Astrocyte (in vitro differentiated cells and primary cell): ENCODE measurements around the gene EIF2S3. TPM values are rescaled to one million over a fixed set of nuclear protein-coding genes. Genes with fewer than 3 reads are reported as not detected.
A peak's percentile ranks its signal among the peaks of the same experiment; 100 is the strongest.
"Not testable (repeated sequence)": the region's sequence is repeated elsewhere in the genome, so short reads cannot be mapped to it uniquely, and the experiment has no call there.

Source experiments
- DNase-seq: peaks from one replicate; pipeline ENCODE4 v3.0.0-alpha.2; 2010; ENCODE audit warnings: low read depth
- FAIRE-seq: peaks from 2 replicates; lab custom pipeline; 2011; peaks lifted over from hg19 to GRCh38; lab: Jason Lieb, UNC
- H2AFZ ChIP-seq: 2 replicates; pipeline ENCODE4 v1.6.0; 2012; ENCODE audit warnings: low read depth, low read length, inconsistent platforms
- H3K27ac ChIP-seq: 2 replicates; pipeline ENCODE4 v1.5.1; 2011; ENCODE audit warnings: low read depth, low read length, inconsistent platforms
- H3K27me3 ChIP-seq: 2 replicates; pipeline ENCODE4 v1.6.0; 2011; ENCODE audit warnings: low read length, inconsistent platforms; ENCODE audit not compliant: insufficient read depth
- H3K36me3 ChIP-seq: 2 replicates; pipeline ENCODE4 v1.5.1; 2011; ENCODE audit warnings: low read length, inconsistent platforms; ENCODE audit not compliant: insufficient read depth
- H3K4me1 ChIP-seq: 2 replicates; pipeline ENCODE4 v1.5.1; 2011; ENCODE audit warnings: low read length, inconsistent platforms; ENCODE audit not compliant: insufficient read depth
- H3K4me2 ChIP-seq: 2 replicates; pipeline ENCODE4 v1.6.0; 2012; ENCODE audit warnings: low read length, inconsistent platforms
- H3K4me3 ChIP-seq: 2 replicates; pipeline ENCODE4 v1.5.1; 2011; ENCODE audit warnings: low read depth, mild to moderate bottlenecking, low read length, inconsistent platforms; ENCODE audit not compliant: insufficient read depth
- H3K79me2 ChIP-seq: 2 replicates; pipeline ENCODE4 v1.6.0; 2012; ENCODE audit warnings: mild to moderate bottlenecking, low read length, inconsistent platforms; ENCODE audit not compliant: insufficient read depth
- H3K9ac ChIP-seq: 2 replicates; pipeline ENCODE4 v1.6.0; 2012; ENCODE audit warnings: mild to moderate bottlenecking, low read length, inconsistent platforms
- H3K9me3 ChIP-seq: 2 replicates; pipeline ENCODE4 v1.5.1; 2012; ENCODE audit warnings: low read depth, mild to moderate bottlenecking, low read length, inconsistent platforms; ENCODE audit not compliant: insufficient read depth
- H4K20me1 ChIP-seq: 2 replicates; pipeline ENCODE4 v1.6.0; 2012; ENCODE audit warnings: low read length, inconsistent platforms; ENCODE audit not compliant: insufficient read depth
- H3K27ac Mint-ChIP-seq: one replicate; pipeline ENCODE4 v1.8.0; 2021; ENCODE audit warnings: mild to moderate bottlenecking, mixed read lengths; ENCODE audit not compliant: unreplicated experiment
- H3K27me3 Mint-ChIP-seq: one replicate; pipeline ENCODE4 v1.8.0; 2021; ENCODE audit warnings: low read depth, mixed read lengths; ENCODE audit not compliant: unreplicated experiment
- H3K36me3 Mint-ChIP-seq: one replicate; pipeline ENCODE4 v1.8.0; 2021; ENCODE audit warnings: low read depth, mixed read lengths; ENCODE audit not compliant: unreplicated experiment
- H3K4me1 Mint-ChIP-seq: one replicate; pipeline ENCODE4 v1.8.0; 2021; ENCODE audit warnings: low read depth, mixed read lengths; ENCODE audit not compliant: unreplicated experiment
- H3K4me3 Mint-ChIP-seq: one replicate; pipeline ENCODE4 v1.8.0; 2021; ENCODE audit warnings: mild to moderate bottlenecking, moderate library complexity, mixed read lengths; ENCODE audit not compliant: unreplicated experiment
- H3K9me3 Mint-ChIP-seq: one replicate; pipeline ENCODE4 v1.8.0; 2021; ENCODE audit warnings: mild to moderate bottlenecking, mixed read lengths; ENCODE audit not compliant: unreplicated experiment
- total RNA-seq: library from RNA; stranded (reverse); gene quantifications from 2 replicates; pipeline ENCODE4 v1.2.1, GENCODE V29; 2021
- TF ChIP-seq, protein P1 (sequence below): IDR thresholded peaks from 2 replicates; pipeline ENCODE4 v1.5.1; 2011; ENCODE audit warnings: low read depth, mild to moderate bottlenecking, inconsistent platforms, low read length, moderate library complexity; ENCODE audit not compliant: insufficient read depth

The EIF2S3 gene
- total RNA-seq, 1 donor from 2014 or later = 216 TPM

DNA sequence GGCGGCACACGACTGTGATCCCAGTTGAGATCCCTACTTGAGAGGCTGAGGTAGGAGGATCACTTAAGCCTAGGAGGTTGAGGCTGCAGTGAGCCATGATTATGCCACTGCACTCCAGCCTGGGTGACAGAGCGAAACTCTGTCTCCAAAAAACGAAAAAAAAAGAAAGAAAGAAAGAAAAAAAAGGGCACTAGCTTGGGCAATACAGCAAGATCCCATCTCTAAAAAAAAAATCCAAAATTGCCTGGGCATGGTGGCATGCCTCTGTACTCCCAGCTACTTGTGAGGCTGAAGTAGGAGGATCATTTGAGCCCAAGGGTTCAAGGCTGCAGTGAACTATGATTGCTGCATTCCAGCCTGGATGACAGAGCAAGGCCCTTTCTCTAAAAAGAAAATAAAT lies 17.0 kb upstream of the EIF2S3 start:
- no peak overlapping the region for H3K27ac Mint-ChIP-seq
- DNase-seq = no peak
- Histone ChIP-seq H3K27ac (no peak overlapping the region), H3K4me3 (no peak overlapping the region), H2AFZ (no peak overlapping the region), H3K4me1 (no peaks in the 10 kb centered on the region), H4K20me1 (no peaks in the 10 kb centered on the region), H3K27me3 (no peaks in the 10 kb centered on the region), H3K36me3 (no peaks in the 10 kb centered on the region), H3K4me2 (no peak overlapping the region), H3K9ac (no peak overlapping the region), H3K79me2 (no peaks in the 10 kb centered on the region), H3K9me3 (no peaks in the 10 kb centered on the region)
- H3K36me3 Mint-ChIP-seq = no peaks in the 10 kb centered on the region
- TF ChIP-seq, protein P1, sequence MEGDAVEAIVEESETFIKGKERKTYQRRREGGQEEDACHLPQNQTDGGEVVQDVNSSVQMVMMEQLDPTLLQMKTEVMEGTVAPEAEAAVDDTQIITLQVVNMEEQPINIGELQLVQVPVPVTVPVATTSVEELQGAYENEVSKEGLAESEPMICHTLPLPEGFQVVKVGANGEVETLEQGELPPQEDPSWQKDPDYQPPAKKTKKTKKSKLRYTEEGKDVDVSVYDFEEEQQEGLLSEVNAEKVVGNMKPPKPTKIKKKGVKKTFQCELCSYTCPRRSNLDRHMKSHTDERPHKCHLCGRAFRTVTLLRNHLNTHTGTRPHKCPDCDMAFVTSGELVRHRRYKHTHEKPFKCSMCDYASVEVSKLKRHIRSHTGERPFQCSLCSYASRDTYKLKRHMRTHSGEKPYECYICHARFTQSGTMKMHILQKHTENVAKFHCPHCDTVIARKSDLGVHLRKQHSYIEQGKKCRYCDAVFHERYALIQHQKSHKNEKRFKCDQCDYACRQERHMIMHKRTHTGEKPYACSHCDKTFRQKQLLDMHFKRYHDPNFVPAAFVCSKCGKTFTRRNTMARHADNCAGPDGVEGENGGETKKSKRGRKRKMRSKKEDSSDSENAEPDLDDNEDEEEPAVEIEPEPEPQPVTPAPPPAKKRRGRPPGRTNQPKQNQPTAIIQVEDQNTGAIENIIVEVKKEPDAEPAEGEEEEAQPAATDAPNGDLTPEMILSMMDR = no peak
- no peaks in the 10 kb centered on the region for H3K4me1 Mint-ChIP-seq
- no peaks in the 10 kb centered on the region for H3K9me3 Mint-ChIP-seq
- H3K4me3 Mint-ChIP-seq = no peak overlapping the region
- H3K27me3 Mint-ChIP-seq = no peaks in the 10 kb centered on the region
- no peak for FAIRE-seq

DNA sequence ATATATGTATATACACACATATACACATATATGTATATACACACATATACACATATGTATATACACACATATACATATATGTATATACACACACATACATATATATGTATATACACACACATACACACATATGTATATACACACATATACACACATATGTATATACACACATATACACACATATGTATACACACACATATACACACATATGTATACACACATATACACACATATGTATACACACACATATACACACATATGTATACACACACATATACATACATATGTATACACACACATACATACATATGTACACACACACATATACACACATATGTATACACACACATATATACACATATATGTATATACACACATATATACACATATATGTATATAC lies 8.7 kb upstream of the EIF2S3 start:
- DNase-seq, H3K36me3 ChIP-seq, H3K4me1 Mint-ChIP-seq, H3K27ac ChIP-seq, H3K4me3 ChIP-seq, H3K4me3 Mint-ChIP-seq, H3K9ac ChIP-seq, H3K27me3 ChIP-seq, H3K9me3 Mint-ChIP-seq, H3K79me2 ChIP-seq, H3K36me3 Mint-ChIP-seq, H4K20me1 ChIP-seq, H3K27me3 Mint-ChIP-seq, H2AFZ ChIP-seq, H3K27ac Mint-ChIP-seq, H3K4me2 ChIP-seq, H3K9me3 ChIP-seq, H3K4me1 ChIP-seq: not testable (repeated sequence)
- peak; percentile 95 for FAIRE-seq

DNA sequence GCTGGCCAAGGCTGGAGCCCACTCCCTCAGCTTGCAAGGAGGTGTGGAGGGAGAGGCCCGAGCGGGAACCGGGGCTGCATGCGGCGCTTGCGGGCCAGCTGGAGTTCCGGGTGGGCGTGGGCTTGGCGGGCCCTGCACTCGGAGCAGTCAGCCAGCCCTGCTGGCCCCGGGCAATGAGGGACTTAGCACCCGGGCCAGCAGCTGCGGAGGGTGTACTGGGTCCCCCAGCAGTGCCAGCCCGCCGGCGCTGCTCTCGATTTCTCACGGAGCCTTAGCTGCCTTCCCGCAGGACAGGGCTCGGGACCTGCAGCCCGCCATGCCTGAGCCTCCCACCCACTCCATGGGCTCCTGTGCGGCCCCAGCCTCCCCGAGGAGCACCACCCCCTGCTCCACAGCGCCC lies 5.1 kb upstream of the EIF2S3 start:
- H3K4me1 ChIP-seq, H3K9me3 ChIP-seq, H4K20me1 ChIP-seq, H3K9ac ChIP-seq, FAIRE-seq, H3K4me2 ChIP-seq, H3K4me3 Mint-ChIP-seq, H3K79me2 ChIP-seq, H3K36me3 Mint-ChIP-seq, H2AFZ ChIP-seq, DNase-seq, H3K4me3 ChIP-seq, H3K27me3 Mint-ChIP-seq, H3K27ac Mint-ChIP-seq, H3K9me3 Mint-ChIP-seq, H3K36me3 ChIP-seq, H3K27ac ChIP-seq, H3K4me1 Mint-ChIP-seq, H3K27me3 ChIP-seq: not testable (repeated sequence)

GRCh38 chrX:24050522-24051318 lies 4.0 kb upstream of the EIF2S3 start:
- H3K27me3 Mint-ChIP-seq, H3K27ac Mint-ChIP-seq: not testable (repeated sequence)

More at GRCh38 chrX:24050522-24051318, 4.0 kb upstream of the EIF2S3 start:
- not testable (repeated sequence) for FAIRE-seq, H3K4me1 ChIP-seq, H3K9me3 ChIP-seq, H3K36me3 ChIP-seq, H3K36me3 Mint-ChIP-seq, H3K4me1 Mint-ChIP-seq, H3K9me3 Mint-ChIP-seq, H3K4me2 ChIP-seq, H3K9ac ChIP-seq, H3K4me3 Mint-ChIP-seq, H2AFZ ChIP-seq, H3K27ac ChIP-seq, H3K27me3 ChIP-seq, H3K4me3 ChIP-seq, DNase-seq, H4K20me1 ChIP-seq, H3K79me2 ChIP-seq
